ELF-1 (cell line): ENCODE measurements around the gene ARHGAP26.
"Not testable (repeated sequence)": the region's sequence is repeated elsewhere in the genome, so short reads cannot be mapped to it uniquely, and the experiment has no call there.

Source experiments
- DNase-seq: peaks from one replicate; pipeline ENCODE4 v3.0.0-alpha.2; 2016; ENCODE audit warnings: low read depth, low spot score

ARHGAP26 gene

GRCh38 chr5:142981475-142981874 lies 211.3 kb downstream of the ARHGAP26 start:
- DNase-seq: no peak

GRCh38 chr5:142981886-142982820 lies 212.0 kb downstream of the ARHGAP26 start:
- peak; percentile 37 for DNase-seq

- peak; percentile 43 for DNase-seq
Observed at GRCh38 chr5:142982821-142983200, 212.6 kb downstream of the ARHGAP26 start.

- no peak for DNase-seq
Observed at GRCh38 chr5:142984011-142984410, 213.8 kb downstream of the ARHGAP26 start.

- DNase-seq: no peak
Observed at GRCh38 chr5:142984525-142984924, 214.3 kb downstream of the ARHGAP26 start.

- DNase-seq: not testable (repeated sequence)
Observed at GRCh38 chr5:142989270-142989669, 219.1 kb downstream of the ARHGAP26 start.

GRCh38 chr5:142990073-142990472 lies 219.9 kb downstream of the ARHGAP26 start:
- DNase-seq: not testable (repeated sequence)

GRCh38 chr5:142994218-142994617 lies 224.0 kb downstream of the ARHGAP26 start:
- DNase-seq: no peak

GRCh38 chr5:142995621-142996020 lies 225.4 kb downstream of the ARHGAP26 start:
- not testable (repeated sequence) for DNase-seq

GRCh38 chr5:142997591-142997990 lies 227.4 kb downstream of the ARHGAP26 start:
- DNase-seq: no peak

GRCh38 chr5:142998316-142999020 lies 228.3 kb downstream of the ARHGAP26 start:
- DNase-seq: no peak

- DNase-seq: not testable (repeated sequence)
Observed at GRCh38 chr5:143000551-143000950, 230.4 kb downstream of the ARHGAP26 start.

GRCh38 chr5:143001764-143002351 lies 231.7 kb downstream of the ARHGAP26 start:
- DNase-seq: no peak

GRCh38 chr5:143002459-143003327 lies 232.5 kb downstream of the ARHGAP26 start:
- DNase-seq: no peak

- DNase-seq: no peak
Observed at GRCh38 chr5:143003328-143003636, 233.1 kb downstream of the ARHGAP26 start.

GRCh38 chr5:143004361-143005145 lies 234.4 kb downstream of the ARHGAP26 start:
- no peak for DNase-seq

- DNase-seq: no peak
Observed at GRCh38 chr5:143006501-143006900, 236.3 kb downstream of the ARHGAP26 start.

- no peak for DNase-seq
Observed at GRCh38 chr5:143008032-143008431, 237.9 kb downstream of the ARHGAP26 start.

- no peak for DNase-seq
Observed at GRCh38 chr5:143008809-143009521, 238.8 kb downstream of the ARHGAP26 start.

GRCh38 chr5:143010351-143010750 lies 240.2 kb downstream of the ARHGAP26 start:
- no peak for DNase-seq
